Suprapubic skin (tissue), 4 donors: Measurements from ENCODE around the gene SHROOM2. TPM values are rescaled to one million over a fixed set of nuclear protein-coding genes. Genes with fewer than 3 reads are reported as not detected.

Experiments
- DNase-seq, 2 donors: peaks; one replicate each; pipeline ENCODE4 v3.0.0-alpha.2; 2019; ENCODE audit warnings: low spot score in 2 of 2
- H3K27ac ChIP-seq: fragments of 200-600 bp; sonication (generic); one replicate; pipeline ENCODE4 v1.5.1; 2019
- H3K27me3 ChIP-seq: fragments of 200-600 bp; sonication (generic); one replicate; pipeline ENCODE4 v1.5.1; 2019
- H3K36me3 ChIP-seq: fragments of 200-600 bp; sonication (generic); one replicate; pipeline ENCODE4 v1.5.1; 2019
- H3K4me1 ChIP-seq: fragments of 200-600 bp; sonication (generic); one replicate; pipeline ENCODE4 v1.5.1; 2019
- H3K4me3 ChIP-seq: fragments of 200-600 bp; sonication (generic); one replicate; pipeline ENCODE4 v1.5.1; 2019; ENCODE audit warnings: mild to moderate bottlenecking
- H3K9me3 ChIP-seq: fragments of 200-600 bp; sonication (generic); one replicate; pipeline ENCODE4 v1.5.1; 2019
- EP300 ChIP-seq: sonication (generic); formaldehyde crosslinking; IDR thresholded peaks from one replicate; pipeline ENCODE4 v1.6.1; 2017; ENCODE audit warnings: antibody characterized with exemption
- POLR2A ChIP-seq, 2 donors: fragments of 450-650 bp; IDR thresholded peaks; one replicate each; pipeline ENCODE4 v1.6.1; 2017; ENCODE audit warnings: antibody characterized with exemption in 2 of 2, mild to moderate bottlenecking in 2 of 2, moderate library complexity in 2 of 2
- POLR2AphosphoS5 ChIP-seq, 3 donors: sonication (generic); formaldehyde crosslinking; IDR thresholded peaks; one replicate each; pipeline ENCODE4 v1.6.1; 2017; ENCODE audit warnings: antibody characterized with exemption in 3 of 3
- whole genome bisulfite sequencing: methylation state at CpG from one replicate; pipeline ENCODE4 v1.1.5; 2018; 5-methylcytosine and 5-hydroxymethylcytosine counted together
- total RNA-seq, 4 donors: library from RNA; depleted of rRNA; stranded (reverse); fragments of >200 nt; gene quantifications; one replicate each; pipeline ENCODE4 v1.1.0, GENCODE V29; 2016
- TF ChIP-seq, protein P1 (sequence below), 2 donors: fragments of 200-600 bp in 1 of 2; fragments of 450-650 bp in 1 of 2; sonication (generic) in 1 of 2; IDR thresholded peaks; one replicate each; pipeline ENCODE4 v1.5.1; 2016 to 2019; ENCODE audit warnings: antibody characterized with exemption in 2 of 2, mild to moderate bottlenecking in 1 of 2, moderate library complexity in 1 of 2

The SHROOM2 gene
- total RNA-seq, 4 donors from 2014 or later = 10.7 to 16.7 (median 11.8) TPM

- peaks cover 4% of the 10 kb centered on the region for H3K4me1 ChIP-seq
- H3K36me3 ChIP-seq = no peaks in the 10 kb centered on the region
- H3K4me3 ChIP-seq = no peak overlapping the region
- 85% methylated on average over 6 of the region's 6 CpGs for WGBS
- H3K27ac ChIP-seq = no peak overlapping the region
- DNase-seq = no peak
- no peaks in the 10 kb centered on the region for H3K27me3 ChIP-seq
- no peaks in the 10 kb centered on the region for H3K9me3 ChIP-seq
- no peak for TF ChIP-seq POLR2AphosphoS5 (IDR thresholded peaks at IDR 0.05)
- TF ChIP-seq EP300 = no peak
These were observed 123.0 kb downstream of the SHROOM2 start for GRCh38 chrX:9909254-9909653.

GRCh38 chrX:9911487-9911886 is 125.3 kb downstream of the SHROOM2 start:
- H3K4me1 ChIP-seq = peaks cover 9% of the 10 kb centered on the region
- no peaks in the 10 kb centered on the region for H3K27me3 ChIP-seq
- H3K27ac ChIP-seq = peak overlapping the region; percentile 75
- TF ChIP-seq EP300 = no peak
- TF ChIP-seq, protein P1, sequence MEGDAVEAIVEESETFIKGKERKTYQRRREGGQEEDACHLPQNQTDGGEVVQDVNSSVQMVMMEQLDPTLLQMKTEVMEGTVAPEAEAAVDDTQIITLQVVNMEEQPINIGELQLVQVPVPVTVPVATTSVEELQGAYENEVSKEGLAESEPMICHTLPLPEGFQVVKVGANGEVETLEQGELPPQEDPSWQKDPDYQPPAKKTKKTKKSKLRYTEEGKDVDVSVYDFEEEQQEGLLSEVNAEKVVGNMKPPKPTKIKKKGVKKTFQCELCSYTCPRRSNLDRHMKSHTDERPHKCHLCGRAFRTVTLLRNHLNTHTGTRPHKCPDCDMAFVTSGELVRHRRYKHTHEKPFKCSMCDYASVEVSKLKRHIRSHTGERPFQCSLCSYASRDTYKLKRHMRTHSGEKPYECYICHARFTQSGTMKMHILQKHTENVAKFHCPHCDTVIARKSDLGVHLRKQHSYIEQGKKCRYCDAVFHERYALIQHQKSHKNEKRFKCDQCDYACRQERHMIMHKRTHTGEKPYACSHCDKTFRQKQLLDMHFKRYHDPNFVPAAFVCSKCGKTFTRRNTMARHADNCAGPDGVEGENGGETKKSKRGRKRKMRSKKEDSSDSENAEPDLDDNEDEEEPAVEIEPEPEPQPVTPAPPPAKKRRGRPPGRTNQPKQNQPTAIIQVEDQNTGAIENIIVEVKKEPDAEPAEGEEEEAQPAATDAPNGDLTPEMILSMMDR (IDR thresholded peaks at IDR 0.05) = no peak
- TF ChIP-seq POLR2A (IDR thresholded peaks at IDR 0.05) = no peak
- TF ChIP-seq POLR2AphosphoS5 (IDR thresholded peaks at IDR 0.05) = no peak
- H3K9me3 ChIP-seq = no peaks in the 10 kb centered on the region
- no peak overlapping the region for H3K4me3 ChIP-seq
- 54% methylated on average over 7 of the region's 7 CpGs for WGBS
- no peaks in the 10 kb centered on the region for H3K36me3 ChIP-seq
- DNase-seq = no peak

DNA sequence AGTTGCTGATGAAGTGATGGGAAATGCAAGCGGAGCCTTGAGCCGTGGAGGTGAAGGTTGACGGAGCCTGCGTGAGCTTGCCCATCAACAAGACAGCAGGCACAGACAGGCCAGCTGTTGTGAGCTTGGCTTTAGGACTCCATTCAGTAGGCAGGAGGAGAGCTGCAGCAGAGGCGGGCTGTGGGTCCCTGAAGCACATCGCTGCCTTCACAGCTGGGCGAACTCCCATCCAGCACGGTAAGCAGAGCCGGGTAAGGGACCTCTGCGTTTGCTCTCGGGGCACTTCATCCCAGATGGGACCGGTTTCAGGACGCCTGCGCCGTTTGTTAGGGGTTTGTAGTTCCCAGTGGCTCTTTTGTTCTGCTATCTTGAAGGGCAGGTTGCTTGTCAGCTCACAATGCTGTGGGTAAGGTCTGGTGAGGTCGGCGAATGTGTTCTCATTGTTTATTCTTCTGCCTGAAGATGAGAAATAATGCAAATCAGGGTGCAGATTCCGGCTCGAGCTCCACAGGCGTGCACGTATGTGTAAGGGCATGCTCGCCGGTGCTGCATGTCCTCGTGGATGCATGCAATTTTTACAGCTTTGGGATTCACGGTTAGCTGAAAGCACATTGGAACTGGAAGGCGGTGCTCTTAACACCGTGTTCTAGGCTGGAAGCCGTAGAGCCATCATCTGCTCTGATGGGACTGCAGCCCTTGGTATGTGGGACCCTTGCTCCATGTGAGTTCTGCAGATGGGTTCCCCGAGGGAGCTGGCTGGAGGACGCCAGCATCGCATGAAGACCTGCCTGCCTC is 126.3 kb downstream of the SHROOM2 start:
- WGBS = 67% methylated on average over 21 of the region's 31 CpGs
- H3K4me3 ChIP-seq = peak overlapping the region; percentile 36

DNA sequence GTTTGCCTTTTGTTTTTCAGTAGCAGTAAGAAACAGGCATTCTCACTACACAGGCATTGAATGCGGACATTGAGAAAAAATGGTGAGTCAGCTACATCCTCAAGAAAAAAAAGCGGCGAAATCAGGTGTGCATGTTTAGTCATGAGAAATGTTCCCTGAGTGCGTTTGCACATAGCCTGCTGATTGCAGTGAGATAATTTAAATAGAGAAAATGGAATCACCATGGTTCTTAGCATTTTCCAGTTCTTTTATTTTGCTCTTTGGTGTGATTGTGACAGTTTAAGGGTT is 126.9 kb downstream of the SHROOM2 start:
- H3K27ac ChIP-seq = peak overlapping the region; percentile 75
- no peaks in the 10 kb centered on the region for H3K36me3 ChIP-seq
- TF ChIP-seq, protein P1 (IDR thresholded peaks at IDR 0.05) = no peak
- no peak for TF ChIP-seq POLR2AphosphoS5 (IDR thresholded peaks at IDR 0.05)
- TF ChIP-seq POLR2A (IDR thresholded peaks at IDR 0.05) = no peak
- TF ChIP-seq EP300 = no peak
- DNase-seq = no peak
- no peaks in the 10 kb centered on the region for H3K27me3 ChIP-seq
- peaks cover 9% of the 10 kb centered on the region for H3K4me1 ChIP-seq
- H3K9me3 ChIP-seq = no peaks in the 10 kb centered on the region
- 61% methylated on average over 4 of the region's 4 CpGs for WGBS
- peak overlapping the region; percentile 36 for H3K4me3 ChIP-seq

More for the DNA sequence above, 126.3 kb downstream of the SHROOM2 start:
- H3K9me3 ChIP-seq = no peaks in the 10 kb centered on the region
- TF ChIP-seq POLR2AphosphoS5 (IDR thresholded peaks at IDR 0.05) (no peak), EP300 (no peak), POLR2A (IDR thresholded peaks at IDR 0.05) (no peak)
- TF ChIP-seq, protein P1 (IDR thresholded peaks at IDR 0.05) = no peak
- H3K36me3 ChIP-seq = no peaks in the 10 kb centered on the region
- no peaks in the 10 kb centered on the region for H3K27me3 ChIP-seq
- H3K27ac ChIP-seq = peak overlapping the region; percentile 75
- H3K4me1 ChIP-seq = peaks cover 9% of the 10 kb centered on the region
- DNase-seq = peak in 1 of 2 donors; percentile 50

DNA sequence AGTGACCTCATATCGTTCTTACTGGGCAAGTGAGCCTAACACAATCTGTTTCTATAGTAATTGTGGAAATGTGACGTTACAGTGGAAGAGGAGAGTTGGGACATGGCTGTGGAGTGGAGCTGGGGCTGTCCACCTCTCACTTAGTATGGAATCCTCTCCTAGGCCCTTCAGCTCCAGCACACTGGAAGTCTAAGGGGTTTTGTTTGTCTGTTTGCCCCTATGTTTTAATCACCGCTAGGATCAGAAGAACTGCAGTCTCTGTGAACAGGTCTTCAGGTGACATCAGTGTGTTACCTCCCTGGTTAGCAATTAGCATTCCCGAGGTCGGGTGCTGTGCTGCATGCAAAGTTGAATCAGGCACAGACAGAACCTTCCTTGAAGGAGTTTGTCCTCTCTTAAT is 131.6 kb downstream of the SHROOM2 start:
- TF ChIP-seq POLR2A (IDR thresholded peaks at IDR 0.05) (no peak), EP300 (no peak), POLR2AphosphoS5 (IDR thresholded peaks at IDR 0.05) (no peak)
- TF ChIP-seq, protein P1 (IDR thresholded peaks at IDR 0.05) = no peak
- 80% methylated on average over 5 of the region's 5 CpGs for WGBS

More for the DNA sequence above, 131.6 kb downstream of the SHROOM2 start:
- no peaks in the 10 kb centered on the region for H3K36me3 ChIP-seq
- no peak for DNase-seq
- H3K4me1 ChIP-seq = peaks cover 6% of the 10 kb centered on the region
- no peak overlapping the region for H3K27ac ChIP-seq
- H3K4me3 ChIP-seq = no peak overlapping the region
- no peaks in the 10 kb centered on the region for H3K27me3 ChIP-seq
- no peaks in the 10 kb centered on the region for H3K9me3 ChIP-seq
